KBM-7 (cell line): Measurements from ENCODE around the gene CASP8.

Source experiments
- DNase-seq: peaks from one replicate; pipeline ENCODE4 v3.0.0-alpha.2; 2015
- in situ Hi-C: fragments of 300-500 bp; cut with MboI; formaldehyde crosslinking; loops from 2 replicates; pipeline ENCODE4 v1.14.3; 2020; ENCODE audit warnings: low sequenced_read_pairs, low pct_unique_long_range_greater_than_20kb, mixed read lengths

The CASP8 gene

GRCh38 chr2:201260302-201260800, at the start of gene CASP8:
TSS of gene CASP8 (plus strand) at chr2:201260536. CDS start at chr2:201266487, 5,951 bp downstream.
- DNase-seq, result peak; percentile 89

GRCh38 chr2:201215963-201216362, 44.4 kb upstream of the CASP8 start:
- in situ Hi-C loops, result no loop called here
- no peak for DNase-seq

More at GRCh38 chr2:201260302-201260800, at the start of gene CASP8:
- in situ Hi-C loops, result loop anchor here (25.0 kb wide), 1 partner anchor 102 kb away; the partner anchor contains the start of gene FLACC1

- in situ Hi-C loops, result no loop called here
- no peak for DNase-seq
Observed at GRCh38 chr2:201216918-201217317, 43.4 kb upstream of the CASP8 start.

GRCh38 chr2:201218780-201219179, 41.6 kb upstream of the CASP8 start:
- no peak for DNase-seq
- in situ Hi-C loops, result no loop called here

- DNase-seq, result no peak
- in situ Hi-C loops, result no loop called here
Observed at GRCh38 chr2:201219328-201220096, 40.8 kb upstream of the CASP8 start.

GRCh38 chr2:201220102-201220570, 40.2 kb upstream of the CASP8 start:
- peak; percentile 90 for DNase-seq
- in situ Hi-C loops, result no loop called here

- no peak for DNase-seq
- in situ Hi-C loops, result no loop called here
Observed at GRCh38 chr2:201223089-201224073, 37.0 kb upstream of the CASP8 start.

- no peak for DNase-seq
- in situ Hi-C loops, result no loop called here
Observed at GRCh38 chr2:201228271-201228911, 31.9 kb upstream of the CASP8 start.

GRCh38 chr2:201228912-201229290, 31.4 kb upstream of the CASP8 start:
- DNase-seq, result peak; percentile 62
- in situ Hi-C loops, result no loop called here

- peak; percentile 94 for DNase-seq
- in situ Hi-C loops, result no loop called here
Observed at GRCh38 chr2:201231781-201232466, 28.4 kb upstream of the CASP8 start.

GRCh38 chr2:201232467-201232815, 27.9 kb upstream of the CASP8 start:
- DNase-seq, result no peak
- in situ Hi-C loops, result no loop called here

- DNase-seq, result peak; percentile 98
- in situ Hi-C loops, result no loop called here
Observed at GRCh38 chr2:201233192-201233811, 27.0 kb upstream of the CASP8 start.

GRCh38 chr2:201233812-201234662, 26.3 kb upstream of the CASP8 start:
- DNase-seq, result no peak
- in situ Hi-C loops, result no loop called here

GRCh38 chr2:201234663-201235135, 25.6 kb upstream of the CASP8 start:
- in situ Hi-C loops, result no loop called here

GRCh38 chr2:201235860-201236811, 24.2 kb upstream of the CASP8 start:
- in situ Hi-C loops, result no loop called here
- peak; percentile 88 for DNase-seq

More at GRCh38 chr2:201234663-201235135, 25.6 kb upstream of the CASP8 start:
- no peak for DNase-seq

- peak; percentile 81 for DNase-seq
- in situ Hi-C loops, result no loop called here
Observed at GRCh38 chr2:201237486-201238123, 22.7 kb upstream of the CASP8 start.
